ENCODE data around the gene GABARAPL2.
A peak's percentile ranks its signal among the peaks of the same experiment; 100 is the strongest.
"Not testable (repeated sequence)": the region's sequence is repeated elsewhere in the genome, so short reads cannot be mapped to it uniquely, and the experiment has no call there.

Gene GABARAPL2

DNA sequence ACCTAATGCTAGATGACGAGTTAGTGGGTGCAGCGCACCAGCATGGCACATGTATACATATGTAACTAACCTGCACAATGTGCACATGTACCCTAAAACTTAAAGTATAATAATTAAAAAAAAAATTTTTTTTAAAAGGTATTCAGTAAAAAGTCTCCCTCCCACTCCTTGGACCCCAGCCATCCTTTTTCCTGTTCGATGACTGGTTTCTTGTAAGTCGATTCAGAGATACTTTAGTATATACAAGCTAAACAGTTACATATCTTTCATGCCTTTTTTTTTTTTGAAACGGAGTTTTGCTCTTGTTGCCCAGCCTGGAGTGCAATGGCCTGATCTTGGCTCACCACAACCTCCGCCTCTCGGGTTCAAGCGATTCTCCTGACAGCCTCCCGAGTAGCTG lies 25.7 kb downstream of the GABARAPL2 start:
- not testable (repeated sequence) for DNase-seq

DNA sequence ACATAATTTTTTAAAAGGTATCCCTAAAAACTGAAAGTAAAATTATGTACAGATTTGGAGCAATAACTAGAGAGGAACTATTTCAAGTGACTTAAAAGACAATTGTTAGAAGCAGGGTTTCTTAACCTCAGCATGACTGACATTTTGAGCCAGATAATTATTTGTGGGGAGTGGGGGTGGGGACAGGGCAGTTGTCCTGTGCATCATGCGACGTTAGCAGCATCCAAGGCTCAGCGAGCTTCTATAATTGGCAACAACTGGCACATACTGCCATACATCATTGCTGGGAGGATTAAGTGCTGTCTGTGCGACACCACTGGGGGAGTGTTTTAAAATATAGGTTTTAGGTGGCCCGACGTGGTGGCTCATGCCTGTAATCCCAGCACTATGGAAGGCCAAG lies 27.1 kb downstream of the GABARAPL2 start:
- DNase-seq = no peak

DNA sequence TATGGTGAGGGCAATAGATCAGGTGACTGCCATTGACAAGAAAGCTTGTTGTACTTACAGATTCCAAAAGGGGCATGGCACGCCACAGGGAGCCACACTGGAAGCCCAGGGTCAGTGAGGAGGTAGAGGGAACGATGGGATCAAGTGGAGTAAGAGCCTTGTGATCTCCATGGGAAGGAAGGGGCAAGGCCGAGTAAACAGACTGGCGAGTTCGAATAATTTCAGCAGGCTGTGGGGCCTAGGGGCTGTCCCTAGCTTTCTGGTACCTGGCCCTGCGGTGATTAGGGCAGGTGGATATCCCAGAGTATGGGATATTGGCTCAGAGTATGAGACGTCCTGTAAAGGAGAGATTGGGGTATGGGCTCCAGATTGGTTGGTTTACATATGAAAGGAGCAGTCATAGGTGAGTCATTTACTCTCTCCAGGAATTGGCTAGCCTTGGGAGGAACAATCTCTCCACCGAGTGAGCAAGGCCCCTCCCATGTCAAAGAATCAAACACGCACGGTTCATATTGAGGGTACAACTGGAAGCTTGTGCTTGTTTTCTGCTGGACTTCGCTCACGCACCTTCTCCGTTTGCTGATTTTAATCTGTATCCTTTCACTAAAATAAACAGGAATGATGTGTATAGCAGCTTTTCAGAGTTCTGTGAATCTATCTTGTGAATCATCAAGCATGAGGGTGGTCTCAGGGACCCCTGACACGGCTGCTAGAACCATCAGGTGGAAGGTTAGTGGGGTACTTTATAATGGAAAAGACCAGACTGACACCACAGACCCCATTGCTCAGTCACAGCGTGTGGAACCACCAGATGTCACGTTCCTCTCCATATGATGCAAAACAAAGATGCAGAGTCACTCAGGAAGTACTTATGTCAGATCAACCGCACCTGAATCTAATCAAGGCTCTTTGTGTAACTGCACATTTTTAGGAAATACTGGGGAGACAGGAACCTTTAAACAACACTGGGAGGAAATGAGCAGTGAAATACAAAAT lies 27.9 kb downstream of the GABARAPL2 start:
- DNase-seq = no peak

DNA sequence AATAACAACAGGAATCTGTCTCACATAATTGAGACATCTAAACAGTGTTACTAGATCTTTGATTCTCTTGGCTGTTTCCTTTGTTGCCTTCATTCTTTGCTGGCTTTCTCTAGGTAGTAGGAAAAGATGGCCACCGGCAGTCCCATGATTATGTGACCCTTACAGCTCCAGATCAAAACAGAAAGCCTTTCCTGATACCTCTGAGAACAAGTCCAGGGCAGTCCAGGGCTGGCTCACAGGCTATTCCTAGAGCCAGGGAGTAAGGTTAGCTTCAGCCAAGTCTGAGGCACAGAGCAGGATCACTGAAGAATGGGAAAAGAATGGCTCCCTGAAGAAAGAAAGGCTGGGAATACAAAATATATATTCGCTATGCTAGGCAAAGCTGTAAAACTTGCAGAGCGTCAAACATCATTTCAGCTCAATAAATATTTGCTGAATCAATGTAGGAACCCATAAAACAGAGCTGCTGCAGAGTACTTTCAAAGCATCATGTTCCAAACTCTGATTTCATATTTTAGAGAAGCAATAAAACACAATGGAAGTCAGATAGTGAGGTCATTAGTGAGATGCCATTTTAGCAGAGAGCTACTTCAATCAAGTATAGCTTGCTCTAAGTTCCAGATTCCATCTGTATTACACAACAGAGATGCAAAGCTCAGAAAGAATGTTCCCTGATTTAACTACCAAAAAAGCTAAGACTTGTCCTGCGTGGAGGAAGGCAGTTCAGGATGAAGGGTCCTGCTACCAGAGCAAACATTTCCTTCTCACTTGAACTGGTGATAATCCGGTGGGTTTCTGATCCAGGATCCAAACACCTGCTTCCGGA lies 33.5 kb downstream of the GABARAPL2 start:
- no peak for DNase-seq

DNA sequence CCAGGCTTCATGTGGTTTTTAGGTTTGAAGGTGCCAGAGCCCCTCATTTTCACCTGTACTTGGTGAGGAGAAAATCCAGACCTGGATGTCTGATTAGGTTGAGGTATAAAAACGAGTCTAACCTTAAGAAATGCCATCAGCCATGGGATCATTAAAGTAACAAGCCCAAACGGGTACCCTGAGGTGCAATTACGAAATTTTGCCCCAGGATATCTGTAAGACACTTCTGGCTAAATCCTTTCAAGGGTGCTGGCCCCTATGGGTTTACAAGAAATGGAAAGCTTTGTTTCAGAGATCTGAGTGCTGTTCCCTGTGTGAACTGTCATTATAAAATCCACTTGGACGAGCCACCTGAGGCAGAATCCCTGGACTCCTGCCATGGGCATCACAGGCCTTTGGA lies 37.1 kb downstream of the GABARAPL2 start:
- DNase-seq = no peak

DNA sequence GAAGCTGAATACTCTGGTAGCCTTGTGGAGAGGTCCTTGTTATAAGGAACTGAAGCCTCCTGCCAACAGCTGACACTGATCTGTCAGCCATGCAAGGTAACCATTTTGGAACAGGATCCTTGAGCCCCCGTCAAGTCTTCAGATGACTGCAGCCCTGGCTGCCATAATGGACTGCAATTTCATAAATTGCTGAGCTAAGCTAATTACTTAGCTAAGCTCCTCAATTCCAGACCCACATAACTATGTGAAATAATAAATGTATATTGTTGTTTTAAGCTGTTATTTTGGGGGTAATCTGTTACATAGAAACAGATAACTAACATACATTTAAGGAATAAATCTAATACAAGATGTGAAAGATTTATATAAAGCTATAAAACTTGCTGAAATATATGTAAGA lies 40.3 kb downstream of the GABARAPL2 start:
- DNase-seq = no peak

DNA sequence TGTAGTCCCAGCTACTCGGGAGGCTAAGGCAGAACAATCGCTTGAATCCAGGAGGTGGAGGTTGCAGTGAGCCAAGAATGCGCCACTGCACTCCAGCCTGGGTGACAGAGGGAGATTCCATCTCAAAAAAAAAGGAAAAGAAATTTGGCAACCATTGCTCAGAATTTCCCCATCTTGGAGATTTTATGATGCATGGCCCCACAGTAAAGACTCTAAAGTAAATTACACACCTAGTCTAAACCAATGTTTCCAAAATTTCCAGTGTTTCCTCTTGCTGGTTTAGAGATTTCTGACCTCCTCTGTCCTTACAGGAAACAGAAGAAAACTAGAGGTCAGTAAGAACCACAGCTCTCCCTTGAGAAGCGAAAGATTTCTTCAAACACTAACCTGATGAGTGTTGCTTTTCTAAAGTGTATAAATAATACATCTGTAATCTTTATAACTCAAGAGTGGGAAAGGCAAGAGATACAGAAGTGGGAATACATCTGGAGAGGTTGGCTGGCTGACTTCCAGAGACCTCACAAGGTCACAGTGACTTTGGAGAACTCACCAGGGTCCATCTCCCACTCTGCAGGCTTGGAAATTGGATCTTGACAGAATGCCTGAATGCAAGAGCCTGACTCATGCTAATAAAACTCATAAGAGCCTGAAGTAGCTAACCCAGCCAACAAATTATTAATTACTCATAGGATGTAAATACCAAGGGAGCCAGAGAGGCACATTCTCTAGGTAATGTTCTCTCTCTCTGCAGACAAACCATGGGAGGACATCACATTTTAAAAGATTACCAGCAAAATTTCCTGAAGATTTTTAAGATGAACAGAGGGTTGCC lies 48.1 kb downstream of the GABARAPL2 start:
- no peak for DNase-seq

DNA sequence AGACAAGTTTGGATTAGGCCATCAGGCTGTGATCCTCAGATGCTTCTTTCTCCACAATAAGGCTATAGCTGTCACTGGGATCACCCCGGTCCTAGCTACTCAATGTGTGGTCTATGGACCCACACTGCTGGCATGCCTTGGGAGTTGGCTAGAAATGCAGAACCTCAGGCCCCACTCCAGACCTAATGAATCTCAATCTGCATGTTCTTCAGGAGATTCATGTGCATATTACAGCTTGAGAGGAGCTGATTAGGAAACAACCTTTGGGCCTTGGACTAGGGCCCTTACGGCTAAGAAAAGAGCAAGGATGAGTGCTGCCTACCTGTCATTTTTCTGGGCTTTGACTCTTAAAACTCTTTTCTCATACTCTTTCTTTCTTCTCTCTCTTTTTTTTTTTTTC lies 49.4 kb downstream of the GABARAPL2 start:
- no peak for DNase-seq

DNA sequence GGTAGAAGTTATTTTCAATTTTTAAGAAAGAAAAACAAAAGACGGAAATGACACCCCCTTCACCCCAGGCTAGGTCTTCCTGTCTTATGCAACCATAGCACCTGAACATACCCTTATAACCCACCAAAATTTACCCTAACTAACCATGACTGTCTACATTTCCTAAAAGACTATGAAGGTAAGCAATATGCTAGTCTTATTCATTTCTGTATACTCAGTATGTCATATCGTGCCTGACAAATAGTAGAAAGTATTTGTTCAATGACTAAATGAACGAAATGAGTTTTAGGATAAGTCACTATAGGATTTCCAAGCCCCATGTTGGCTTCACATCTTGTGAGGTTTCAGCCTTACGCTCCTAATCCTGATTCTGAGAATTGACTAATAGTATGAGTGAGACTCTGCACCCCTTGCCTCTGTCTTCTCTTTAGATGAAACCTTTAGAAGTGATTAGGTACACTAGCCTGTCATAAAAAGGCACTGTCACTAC lies 50.4 kb downstream of the GABARAPL2 start:
- DNase-seq = no peak

DNA sequence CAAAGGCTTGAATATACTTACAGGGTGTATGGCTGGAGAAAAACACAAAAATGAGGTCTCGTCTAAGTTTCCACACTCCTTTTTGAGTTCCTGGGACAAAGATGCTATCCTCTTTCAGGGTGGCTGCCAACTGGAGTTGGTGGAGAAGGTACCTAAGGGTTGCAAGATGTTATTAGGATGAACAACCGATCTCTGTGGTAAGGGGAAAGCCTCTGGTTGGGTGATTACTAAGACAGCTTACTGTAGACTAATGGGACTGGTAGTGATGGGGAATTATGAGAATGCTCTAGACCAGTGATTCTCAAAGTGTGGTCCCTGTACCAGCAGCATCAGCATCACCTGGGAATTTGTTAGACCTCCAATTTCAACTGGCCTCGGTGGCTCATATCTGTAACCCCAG lies 50.9 kb downstream of the GABARAPL2 start:
- DNase-seq = no peak

DNA sequence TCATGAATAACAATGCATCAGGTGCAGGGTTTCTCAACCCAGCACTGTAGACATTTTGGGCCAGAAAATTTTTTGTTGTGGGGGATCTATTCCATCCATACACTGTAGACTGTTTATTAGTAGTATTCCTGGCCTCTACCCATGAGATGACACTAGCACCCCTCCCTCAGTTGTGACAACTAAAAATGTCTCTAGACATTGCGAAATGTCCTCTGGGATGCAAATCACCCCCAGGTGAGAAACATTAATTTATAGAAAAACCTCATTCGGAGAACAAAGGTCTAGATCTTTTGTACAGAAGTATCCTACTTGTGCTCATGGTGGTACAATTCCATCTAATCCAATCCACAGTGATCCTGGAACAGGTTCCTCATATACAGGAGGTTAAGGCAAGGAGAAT lies 52.6 kb downstream of the GABARAPL2 start:
- DNase-seq = no peak

DNA sequence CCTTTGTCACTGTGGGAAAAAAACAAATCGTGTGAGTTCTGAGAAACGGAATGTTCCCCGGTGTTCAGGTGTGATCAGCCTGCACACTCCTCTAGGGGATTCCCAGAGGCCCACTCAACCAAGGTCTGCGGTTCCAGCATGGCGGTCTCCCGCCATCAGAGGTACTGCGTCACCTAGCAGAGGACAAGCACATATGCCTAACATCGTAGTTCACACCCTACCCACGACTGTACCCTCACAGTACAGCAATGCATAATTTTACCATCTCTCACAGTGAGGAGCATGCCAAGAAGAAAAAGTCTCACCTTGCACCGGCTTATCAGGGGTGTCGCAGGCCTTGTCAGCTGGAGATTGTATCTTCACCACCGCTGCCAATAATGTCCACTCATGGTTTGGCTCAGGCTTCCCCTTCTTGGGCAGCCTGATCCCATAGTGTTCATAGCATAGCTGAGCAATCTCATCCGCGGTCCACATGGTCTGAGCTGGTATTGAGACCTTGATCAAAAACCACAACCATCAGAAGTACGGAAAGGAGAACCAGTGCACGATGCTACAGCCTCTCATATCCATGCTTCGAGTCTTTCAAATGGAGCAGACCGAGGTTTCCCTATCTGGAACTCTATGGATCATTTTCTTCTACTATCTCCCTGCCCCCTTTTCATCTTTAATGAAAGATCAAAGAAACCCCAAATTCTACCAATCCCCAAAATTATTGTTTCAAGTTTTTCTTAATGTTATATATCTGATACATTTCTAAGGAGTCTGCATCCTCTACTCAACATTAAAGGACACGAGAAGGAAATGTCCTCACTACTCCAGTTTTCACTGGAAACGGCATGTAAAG lies 54.4 kb downstream of the GABARAPL2 start:
- DNase-seq = peak; percentile 27

DNA sequence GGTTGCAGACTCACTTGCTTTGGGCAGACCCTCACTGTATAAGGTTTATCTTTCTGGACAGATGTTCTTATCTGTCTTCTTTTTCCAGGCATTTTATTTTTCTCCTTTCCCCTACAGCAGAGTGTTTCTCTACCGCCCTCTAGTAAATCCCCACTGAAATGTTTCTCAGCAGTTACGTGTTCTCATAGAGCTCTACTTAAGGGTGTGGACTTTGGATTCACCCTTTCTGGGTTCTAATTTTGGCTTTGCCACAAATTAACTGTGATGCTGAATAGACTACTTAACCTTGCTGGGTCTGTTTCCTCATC lies 54.9 kb downstream of the GABARAPL2 start:
- DNase-seq = no peak

DNA sequence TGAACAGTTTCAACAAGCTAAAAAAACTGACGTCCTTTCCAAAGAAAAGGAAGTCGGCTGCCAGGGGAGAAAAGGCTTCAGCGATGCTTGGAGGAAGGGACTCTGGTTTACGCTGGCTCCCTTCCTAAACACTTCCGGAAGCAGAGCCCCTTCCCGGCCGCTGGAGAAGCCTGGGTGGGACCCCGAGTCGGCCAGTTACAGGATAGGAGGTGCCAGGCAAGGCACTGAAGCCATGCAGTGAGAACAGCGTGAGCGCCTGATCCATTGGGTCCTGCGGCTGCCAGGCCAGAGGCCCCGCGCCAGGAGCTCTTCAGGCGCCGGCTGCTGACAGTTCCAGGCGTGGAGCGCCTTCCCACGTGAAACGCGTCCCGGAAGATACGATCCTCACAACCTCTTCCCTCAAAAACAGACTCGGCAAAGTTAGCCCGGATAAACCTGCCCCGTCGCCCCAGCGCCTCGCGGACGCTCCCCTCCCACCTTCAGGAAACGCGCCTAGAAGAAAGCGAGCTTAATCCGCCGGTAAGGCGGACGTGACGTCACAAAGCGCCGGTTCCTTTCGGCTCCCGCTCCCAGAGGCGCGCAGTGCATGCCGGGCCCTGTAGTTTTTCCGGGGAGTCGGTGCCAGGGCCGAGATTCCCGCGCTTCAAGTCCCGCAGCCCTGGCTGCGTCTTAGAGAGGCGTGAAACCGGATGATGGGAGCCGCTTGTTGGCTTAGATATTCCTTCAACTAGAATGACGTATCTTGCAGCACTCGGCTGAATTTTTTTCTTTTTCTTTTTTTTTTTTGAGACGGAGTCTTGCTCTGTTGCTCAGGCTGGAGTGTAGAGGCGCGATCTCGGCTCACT lies 56.8 kb downstream of the GABARAPL2 start, which contains the start of gene ADAT1:
Gene ADAT1 (minus strand): TSS at position 521 of the 845 bp plus-strand sequence. CDS start 2,482 bp downstream, outside the sequence.
- peak; percentile 99 for DNase-seq

DNA sequence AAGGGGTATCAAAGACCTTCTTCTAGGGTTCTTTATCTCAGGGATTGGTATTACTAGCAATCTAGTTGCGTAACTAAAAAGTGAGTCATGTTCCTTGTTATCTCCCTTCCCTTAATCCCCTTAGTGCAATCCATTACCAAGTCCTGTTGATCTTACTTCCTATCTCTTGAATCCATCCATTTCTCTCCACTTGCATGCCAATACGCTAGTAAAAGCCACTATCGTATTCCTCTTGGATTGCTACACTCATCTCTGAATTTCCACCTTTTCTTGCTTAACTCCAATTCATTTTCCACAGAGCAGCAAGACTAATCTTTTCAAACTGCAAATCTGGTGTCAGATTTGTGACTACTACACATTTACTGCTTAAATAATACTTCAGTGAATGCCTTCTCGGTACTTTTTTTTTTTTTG lies 58.7 kb downstream of the GABARAPL2 start:
- no peak for DNase-seq

DNA sequence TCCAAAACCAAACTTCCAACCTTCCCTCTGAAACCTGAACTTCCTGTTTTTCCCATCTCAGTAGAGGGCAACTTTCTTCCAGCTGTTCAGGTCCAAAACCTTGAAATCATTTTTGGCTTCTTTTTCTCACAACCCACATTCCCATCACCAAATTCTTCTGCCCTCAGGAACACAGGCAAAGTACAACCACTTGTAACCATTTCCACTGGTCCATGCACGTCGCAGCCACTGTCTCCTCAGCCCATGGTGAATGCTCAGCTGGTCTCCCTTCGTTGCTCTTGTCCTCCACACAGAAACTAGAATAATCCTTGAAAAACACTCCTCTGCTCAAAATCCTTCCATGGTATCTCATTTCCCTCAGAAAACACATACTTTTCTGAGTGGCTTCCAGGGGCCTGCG lies 60.6 kb downstream of the GABARAPL2 start:
- DNase-seq = no peak
